ENCODE results near the gene FOXO3. TPM values are rescaled to one million over a fixed set of nuclear protein-coding genes. Genes with fewer than 3 reads are reported as not detected.
A peak's percentile ranks its signal among the peaks of the same experiment; 100 is the strongest.

Gene FOXO3
- total and polyA plus RNA-seq, 7 donors: 20.6 to 160 (median 76.5) TPM

DNA sequence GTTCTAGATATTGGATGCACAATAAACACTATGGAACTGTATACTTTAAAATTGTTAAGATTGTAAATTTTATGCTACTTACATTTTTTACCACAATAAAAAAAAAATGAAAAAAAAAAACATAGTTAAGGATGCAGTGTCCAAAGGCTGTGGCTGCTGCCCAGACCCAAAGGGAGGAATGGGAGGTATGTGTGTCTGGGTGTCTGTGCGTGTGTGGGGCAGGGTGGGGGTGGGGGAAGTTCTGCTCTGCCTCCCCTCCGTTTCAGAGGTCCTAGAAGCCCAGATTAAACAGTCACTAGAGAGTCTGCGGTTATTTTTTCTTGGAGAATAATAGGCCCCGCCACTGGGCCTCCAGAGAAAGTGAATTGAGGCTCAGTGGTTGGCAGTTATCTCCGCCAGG, 151.1 kb downstream of the FOXO3 start:
- TF ChIP-seq CTCF (IDR thresholded peaks at IDR 0.05): no peak
- intact Hi-C loops (cut with DNase I): no loop called here
- WGBS, 3 donors: 79 to 86% (median 80%) methylated on average over 5 of the region's 5 CpGs
- Histone ChIP-seq H3K36me3 (ENCODE audit: insufficient read depth in 1 of 2, low read depth in 1 of 2) (no peaks in the 10 kb centered on the region), H3K4me3 (no peak overlapping the region), H3K27ac (no peak overlapping the region), H3K4me1 (peaks cover 27% of the 10 kb centered on the region), H3K27me3 (ENCODE audit: insufficient read depth in 3 of 3, low read length in 2 of 3) (no peaks in the 10 kb centered on the region), H3K9me3 (no peaks in the 10 kb centered on the region)
- DNase-seq (no peak), ATAC-seq (no peak)

GRCh38 chr6:108712946-108713345, 152.2 kb downstream of the FOXO3 start:
- no peak for DNase-seq
- no peak for ATAC-seq

GRCh38 chr6:108714101-108714765, 153.5 kb downstream of the FOXO3 start:
- no peaks in the 10 kb centered on the region for H3K9me3 ChIP-seq
- WGBS, 3 donors: 42 to 59% (median 48%) methylated on average over 7 of the region's 7 CpGs
- no peak overlapping the region for H3K27ac ChIP-seq
- H3K36me3 ChIP-seq (ENCODE audit: insufficient read depth in 1 of 2, low read depth in 1 of 2): no peaks in the 10 kb centered on the region
- H3K27me3 ChIP-seq (ENCODE audit: insufficient read depth in 3 of 3, low read length in 2 of 3): no peaks in the 10 kb centered on the region
- DNase-seq: no peak
- ATAC-seq: peak; percentile 46 to 76 (median 62)
- intact Hi-C loops (cut with DNase I): no loop called here
- TF ChIP-seq CTCF (IDR thresholded peaks at IDR 0.05): no peak
- peaks cover 21% of the 10 kb centered on the region for H3K4me1 ChIP-seq
- H3K4me3 ChIP-seq: no peak overlapping the region

More at GRCh38 chr6:108712946-108713345, 152.2 kb downstream of the FOXO3 start:
- no peak overlapping the region for H3K4me3 ChIP-seq
- intact Hi-C loops (cut with DNase I): no loop called here
- no peaks in the 10 kb centered on the region for H3K9me3 ChIP-seq
- H3K27me3 ChIP-seq (ENCODE audit: insufficient read depth in 3 of 3, low read length in 2 of 3): no peaks in the 10 kb centered on the region
- H3K36me3 ChIP-seq (ENCODE audit: insufficient read depth in 1 of 2, low read depth in 1 of 2): no peaks in the 10 kb centered on the region
- peaks cover 21% of the 10 kb centered on the region for H3K4me1 ChIP-seq
- WGBS, 3 donors: 78 to 97% (median 95%) methylated on average over 2 of the region's 2 CpGs
- H3K27ac ChIP-seq: no peak overlapping the region
- TF ChIP-seq CTCF (IDR thresholded peaks at IDR 0.05): no peak

DNA sequence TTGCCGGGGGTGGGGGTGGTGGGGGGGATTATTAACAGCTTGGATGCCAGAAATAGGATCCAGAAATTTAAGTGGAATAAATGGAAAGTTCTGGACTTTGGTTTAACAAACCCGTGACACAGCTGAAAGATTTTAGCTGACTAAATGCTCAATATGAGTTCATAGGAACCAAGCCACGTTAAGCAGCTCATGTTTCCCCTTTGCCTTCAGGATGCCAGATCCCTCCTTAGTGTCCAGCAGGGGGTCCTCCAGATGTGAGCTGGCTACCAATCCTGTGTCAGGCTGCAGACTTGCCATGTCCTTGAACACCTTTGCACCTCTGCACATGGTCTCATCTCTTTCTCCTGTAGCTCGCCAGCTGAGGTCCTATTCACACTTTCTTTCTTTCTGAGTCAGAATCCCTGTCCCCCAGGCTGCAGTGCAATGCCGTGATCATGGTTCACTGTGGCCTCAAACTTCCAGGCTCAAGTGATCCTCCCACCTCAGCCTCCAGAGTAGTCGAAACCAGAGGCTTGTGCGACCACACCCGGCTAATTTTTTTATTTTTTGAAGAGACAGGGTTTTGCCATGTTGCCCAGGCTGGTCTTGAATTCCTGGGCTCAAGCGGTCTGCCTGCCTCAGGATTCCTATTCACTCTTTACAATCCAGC, 154.2 kb downstream of the FOXO3 start:
- Histone ChIP-seq H3K36me3 (ENCODE audit: insufficient read depth in 1 of 2, low read depth in 1 of 2) (no peaks in the 10 kb centered on the region), H3K27me3 (ENCODE audit: insufficient read depth in 3 of 3, low read length in 2 of 3) (no peaks in the 10 kb centered on the region), H3K4me3 (no peak overlapping the region), H3K9me3 (no peaks in the 10 kb centered on the region), H3K4me1 (peaks cover 21% of the 10 kb centered on the region), H3K27ac (no peak overlapping the region)
- ATAC-seq: peak in 1 of 4 donors; percentile 22
- DNase-seq: no peak
- intact Hi-C loops (cut with DNase I): no loop called here
- no peak for TF ChIP-seq CTCF (IDR thresholded peaks at IDR 0.05)
- 74 to 76% (median 75%) methylated on average over 9 of the region's 9 CpGs for WGBS, 3 donors

All from psoas muscle (tissue), 8 donors.